ENCODE measurements around the gene SGCA. TPM values are rescaled to one million over a fixed set of nuclear protein-coding genes. Genes with fewer than 3 reads are reported as not detected.

Gene SGCA
- total and polyA plus RNA-seq, 2 of the 13 experiments (the other 11 are each of a cell fraction or from before 2014, with no cell fraction given): not detected

DNA sequence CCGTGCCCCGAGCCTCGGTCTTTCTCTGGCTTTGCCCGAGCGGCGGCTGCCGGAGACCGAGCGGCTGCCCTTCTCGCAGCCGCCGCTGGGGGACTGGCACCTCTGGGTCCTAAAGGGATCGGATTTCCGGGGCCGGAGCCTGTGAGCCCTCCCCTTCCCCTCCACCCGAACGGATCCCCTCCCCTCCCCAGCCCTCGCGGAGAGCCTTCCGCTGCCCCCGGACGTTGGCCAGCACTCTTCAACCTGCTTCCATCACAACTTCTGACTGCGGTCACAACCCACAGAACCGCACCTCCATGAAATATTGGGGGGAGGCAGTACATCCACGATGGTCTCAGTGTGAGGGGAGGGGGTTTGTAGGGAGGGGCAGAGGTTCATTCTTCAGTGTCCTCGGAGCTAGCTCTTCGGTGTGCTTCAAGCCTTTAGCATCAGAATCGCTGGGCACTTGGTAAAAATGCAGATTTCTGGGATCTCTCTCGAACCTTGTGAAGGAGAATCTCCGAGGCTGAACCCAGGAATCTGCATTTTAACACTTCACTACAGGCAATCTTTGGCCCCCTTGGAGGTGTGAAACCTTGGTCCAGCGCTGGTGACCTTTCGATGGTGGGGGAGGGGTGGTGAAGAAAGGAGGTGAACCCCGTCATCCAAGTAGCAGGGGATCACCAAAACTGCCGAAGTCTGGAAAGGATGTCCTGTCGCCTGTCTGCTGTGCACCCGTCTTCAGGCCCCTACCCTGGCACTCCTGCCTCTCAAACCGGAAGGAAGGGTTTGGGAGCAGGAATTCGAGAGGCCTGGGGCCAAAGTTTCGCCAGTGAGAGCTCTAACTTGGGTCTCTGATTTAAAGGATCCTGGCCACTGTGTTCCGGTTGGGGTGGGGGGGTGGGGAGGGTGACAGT is 14.5 kb upstream of the SGCA start (continued):
- TF ChIP-seq, protein P1, sequence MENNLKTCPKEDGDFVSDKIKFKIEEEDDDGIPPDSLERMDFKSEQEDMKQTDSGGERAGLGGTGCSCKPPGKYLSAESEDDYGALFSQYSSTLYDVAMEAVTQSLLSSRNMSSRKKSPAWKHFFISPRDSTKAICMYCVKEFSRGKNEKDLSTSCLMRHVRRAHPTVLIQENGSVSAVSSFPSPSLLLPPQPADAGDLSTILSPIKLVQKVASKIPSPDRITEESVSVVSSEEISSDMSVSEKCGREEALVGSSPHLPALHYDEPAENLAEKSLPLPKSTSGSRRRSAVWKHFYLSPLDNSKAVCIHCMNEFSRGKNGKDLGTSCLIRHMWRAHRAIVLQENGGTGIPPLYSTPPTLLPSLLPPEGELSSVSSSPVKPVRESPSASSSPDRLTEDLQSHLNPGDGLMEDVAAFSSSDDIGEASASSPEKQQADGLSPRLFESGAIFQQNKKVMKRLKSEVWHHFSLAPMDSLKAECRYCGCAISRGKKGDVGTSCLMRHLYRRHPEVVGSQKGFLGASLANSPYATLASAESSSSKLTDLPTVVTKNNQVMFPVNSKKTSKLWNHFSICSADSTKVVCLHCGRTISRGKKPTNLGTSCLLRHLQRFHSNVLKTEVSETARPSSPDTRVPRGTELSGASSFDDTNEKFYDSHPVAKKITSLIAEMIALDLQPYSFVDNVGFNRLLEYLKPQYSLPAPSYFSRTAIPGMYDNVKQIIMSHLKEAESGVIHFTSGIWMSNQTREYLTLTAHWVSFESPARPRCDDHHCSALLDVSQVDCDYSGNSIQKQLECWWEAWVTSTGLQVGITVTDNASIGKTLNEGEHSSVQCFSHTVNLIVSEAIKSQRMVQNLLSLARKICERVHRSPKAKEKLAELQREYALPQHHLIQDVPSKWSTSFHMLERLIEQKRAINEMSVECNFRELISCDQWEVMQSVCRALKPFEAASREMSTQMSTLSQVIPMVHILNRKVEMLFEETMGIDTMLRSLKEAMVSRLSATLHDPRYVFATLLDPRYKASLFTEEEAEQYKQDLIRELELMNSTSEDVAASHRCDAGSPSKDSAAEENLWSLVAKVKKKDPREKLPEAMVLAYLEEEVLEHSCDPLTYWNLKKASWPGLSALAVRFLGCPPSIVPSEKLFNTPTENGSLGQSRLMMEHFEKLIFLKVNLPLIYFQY (CRISPR knock-in tag; IDR thresholded peaks at IDR 0.05; ENCODE audit: borderline replicate concordance): 0 out of 2 replicates have a peak, but pooled peaks have one; percentile 17
- TF ChIP-seq FOXM1 (CRISPR knock-in tag; IDR thresholded peaks at IDR 0.05) (no peak), NONO (IDR thresholded peaks at IDR 0.05) (no peak), NONO (CRISPR knock-in tag; conservative IDR thresholded peaks at IDR 0.05) (0 out of 2 replicates have a peak, but pooled peaks have one; percentile 43), UBTF (CRISPR knock-in tag; IDR thresholded peaks at IDR 0.05) (peak; percentile 4; the same call in 1 of the 2 replicates), MED8 (CRISPR knock-in tag; IDR thresholded peaks at IDR 0.05; ENCODE audit: insufficient replicate concordance) (peak; percentile 32), XRCC5 (optimal IDR thresholded peaks at IDR 0.05; ENCODE audit: low read length) (peak; percentile 77), MAZ (IDR thresholded peaks at IDR 0.05; ENCODE audit: borderline replicate concordance, low read depth, low read length) (peak; percentile 84), MAZ (CRISPR knock-in tag; IDR thresholded peaks at IDR 0.05; ENCODE audit: low read depth) (0 out of 2 replicates have a peak, but pooled peaks have one; percentile 44), IRF2 (CRISPR knock-in tag; IDR thresholded peaks at IDR 0.05) (0 out of 2 replicates have a peak, but pooled peaks have one; percentile 7), ZNF333 (CRISPR knock-in tag; IDR thresholded peaks at IDR 0.05; ENCODE audit: borderline replicate concordance) (0 out of 2 replicates have a peak, but pooled peaks have one; percentile 61), ZNF296 (CRISPR knock-in tag; conservative IDR thresholded peaks at IDR 0.05) (peak; percentile 47; the same call in 1 of the 2 replicates), MAFF (IDR thresholded peaks at IDR 0.05; ENCODE audit: low read depth, low read length) (no peak), DRAP1 (CRISPR knock-in tag; IDR thresholded peaks at IDR 0.05) (peak; percentile 43; the same call in 1 of the 2 replicates), GATAD2A (CRISPR knock-in tag; IDR thresholded peaks at IDR 0.05) (peak; percentile 31; the same call in 1 of the 2 replicates), ZNF33A (CRISPR knock-in tag; IDR thresholded peaks at IDR 0.05; ENCODE audit: borderline replicate concordance) (no peak), ZNF432 (CRISPR knock-in tag; IDR thresholded peaks at IDR 0.05; ENCODE audit: borderline replicate concordance) (no peak), MEIS2 (CRISPR knock-in tag; IDR thresholded peaks at IDR 0.05) (peak; percentile 55; the same call in 1 of the 2 replicates), ARHGAP35 (CRISPR knock-in tag; IDR thresholded peaks at IDR 0.05; ENCODE audit: borderline replicate concordance) (no peak), ZMYM3 (CRISPR knock-in tag; IDR thresholded peaks at IDR 0.05) (peak; percentile 96)
- TF ChIP-seq, protein P2, sequence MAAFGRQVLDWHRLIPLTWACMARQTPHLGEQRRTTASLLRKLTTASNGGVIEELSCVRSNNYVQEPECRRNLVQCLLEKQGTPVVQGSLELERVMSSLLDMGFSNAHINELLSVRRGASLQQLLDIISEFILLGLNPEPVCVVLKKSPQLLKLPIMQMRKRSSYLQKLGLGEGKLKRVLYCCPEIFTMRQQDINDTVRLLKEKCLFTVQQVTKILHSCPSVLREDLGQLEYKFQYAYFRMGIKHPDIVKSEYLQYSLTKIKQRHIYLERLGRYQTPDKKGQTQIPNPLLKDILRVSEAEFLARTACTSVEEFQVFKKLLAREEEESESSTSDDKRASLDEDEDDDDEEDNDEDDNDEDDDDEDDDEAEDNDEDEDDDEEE (CRISPR knock-in tag; IDR thresholded peaks at IDR 0.05): no peak
